Suppressor macrophage treated with lipopolysaccharide for 1 hour (primary cell): ENCODE results near the gene TRIM39.
"Not testable (repeated sequence)": the region's sequence is repeated elsewhere in the genome, so short reads cannot be mapped to it uniquely, and the experiment has no call there.

ENCODE experiments used
- DNase-seq, 3 donors: peaks; one replicate each; pipeline ENCODE4 v3.0.0-alpha.2; 2020 to 2022

Gene TRIM39

DNA sequence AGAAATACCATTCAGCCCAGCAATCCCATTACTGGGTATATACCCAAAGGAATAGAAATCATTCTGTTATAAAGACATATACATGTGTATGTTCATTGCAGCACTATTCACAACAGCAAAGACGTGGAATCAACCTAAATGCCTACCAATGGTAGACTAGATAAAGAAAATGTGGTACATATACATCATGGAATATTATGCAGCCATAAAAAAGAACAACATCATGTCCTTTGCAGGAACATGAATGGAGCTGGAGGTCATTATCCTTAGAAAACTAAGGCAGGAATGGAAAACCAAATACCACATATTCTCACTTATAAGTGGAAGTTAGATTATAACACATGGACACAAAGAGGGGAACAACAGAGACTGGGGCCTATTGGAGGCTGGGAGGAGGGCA, 42.6 kb downstream of the TRIM39 start:
- not testable (repeated sequence) for DNase-seq

DNA sequence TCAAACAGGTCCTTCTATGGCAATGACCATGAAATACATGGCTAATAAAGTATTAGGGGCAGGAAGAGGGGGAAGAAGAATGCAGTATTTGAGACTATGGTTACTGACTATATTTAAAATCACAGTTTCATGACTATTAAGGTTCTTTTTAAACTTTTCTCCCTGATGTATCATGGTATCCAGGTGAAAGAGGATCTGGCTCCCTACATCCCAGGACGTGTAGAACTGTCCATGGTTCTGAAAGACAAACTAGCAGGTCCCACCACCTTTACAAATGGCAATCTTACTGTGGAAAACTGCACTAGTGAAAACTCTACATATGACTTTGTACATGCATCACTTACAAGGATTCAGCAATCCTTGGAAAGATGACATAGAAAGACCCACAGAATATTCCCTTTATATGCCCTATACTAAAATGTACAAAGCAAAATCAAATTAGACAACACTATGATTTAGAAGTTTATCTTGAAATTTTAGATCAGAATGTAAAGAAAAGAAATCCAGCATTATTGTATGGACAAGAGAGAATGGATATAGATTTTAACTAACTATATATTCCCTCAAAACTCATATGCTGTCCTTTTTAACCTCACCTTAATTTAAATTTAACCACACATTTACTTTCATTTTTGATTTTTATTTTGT, 51.7 kb downstream of the TRIM39 start:
- peak in 1 of 3 donors; percentile 11 for DNase-seq

DNA sequence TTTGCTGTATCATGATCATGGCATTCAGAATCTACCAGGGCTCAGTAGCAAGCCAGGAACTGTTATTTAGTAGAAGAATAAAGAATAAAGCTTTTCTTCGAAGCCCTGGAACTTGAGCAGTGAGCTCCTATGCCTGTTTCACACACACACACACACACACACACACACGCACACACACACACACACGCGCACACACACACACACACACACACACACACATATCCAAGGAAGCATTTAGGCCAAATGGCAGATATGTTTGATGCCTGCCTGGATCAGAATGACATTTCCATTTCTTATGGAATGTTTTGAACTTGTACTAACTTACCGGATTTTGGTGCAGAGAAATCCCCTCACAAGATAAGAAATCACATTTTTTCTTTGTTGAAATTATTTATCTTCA, 53.7 kb downstream of the TRIM39 start:
- DNase-seq, result no peak

DNA sequence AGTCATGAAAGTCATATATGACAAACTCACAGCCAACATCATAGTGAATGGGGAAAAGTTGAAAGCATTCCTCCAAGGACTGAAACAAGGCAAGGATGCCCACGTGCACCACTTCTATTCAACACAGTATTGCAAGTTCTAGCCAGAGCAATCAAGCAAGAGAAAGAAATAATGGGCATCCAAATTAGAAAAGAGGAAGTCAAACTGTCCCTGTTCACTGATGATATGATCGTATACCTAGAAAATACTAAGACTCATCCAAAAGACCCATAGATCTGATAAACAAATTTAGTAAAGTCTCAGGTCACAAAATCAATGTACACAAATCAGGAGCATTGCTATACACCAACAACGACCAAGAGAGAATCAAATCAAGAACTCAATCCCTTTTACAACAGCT, 59.4 kb downstream of the TRIM39 start:
- no peak for DNase-seq

DNA sequence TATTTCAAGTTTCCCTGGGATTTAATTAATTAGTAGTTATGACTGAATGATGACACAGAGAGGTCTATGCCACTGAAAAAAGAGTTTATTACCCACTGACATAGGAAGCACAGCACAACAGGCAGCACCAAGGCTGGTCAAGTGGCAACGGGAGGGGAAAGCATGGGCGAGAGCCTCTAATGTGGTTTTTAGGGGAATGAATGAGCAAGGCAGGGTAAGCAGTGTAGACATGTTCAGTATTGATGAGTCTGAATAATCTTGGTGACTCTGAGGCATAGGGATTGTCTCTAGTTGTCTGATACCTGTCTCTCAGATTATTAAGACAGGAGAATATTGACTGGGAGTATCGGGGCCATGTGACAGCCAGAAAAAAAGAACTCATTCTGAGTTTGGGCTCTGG, 64.5 kb downstream of the TRIM39 start:
- DNase-seq, result no peak
